Liver (tissue), 3 donors: Measurements from ENCODE around the gene CCNK.
A peak's percentile ranks its signal among the peaks of the same experiment; 100 is the strongest.

ENCODE experiments used
- ATF3 ChIP-seq: IDR thresholded peaks from 2 replicates; pipeline ENCODE4 v1.6.1; 2016; ENCODE audit warnings: antibody characterized with exemption
- CTCF ChIP-seq: fragments of 150-350 bp; IDR thresholded peaks from 2 replicates; pipeline ENCODE4 v1.5.1; 2017; ENCODE audit warnings: improper control_type of control experiment, low read depth, low read length; ENCODE audit not compliant: missing input control
- FOXA1 ChIP-seq: IDR thresholded peaks from 2 replicates; pipeline ENCODE4 v1.6.1; 2016; ENCODE audit warnings: antibody characterized with exemption
- GABPA ChIP-seq, 2 donors: IDR thresholded peaks in 1 of 2; conservative IDR thresholded peaks in 1 of 2; 2 replicates each; pipeline ENCODE4 v1.6.1; 2016; ENCODE audit warnings: antibody characterized with exemption in 2 of 2, mild to moderate bottlenecking in 1 of 2, moderate library complexity in 1 of 2
- MAX ChIP-seq: IDR thresholded peaks from 2 replicates; pipeline ENCODE4 v1.6.1; 2016; ENCODE audit warnings: antibody characterized with exemption
- NR2F2 ChIP-seq: IDR thresholded peaks from 2 replicates; pipeline ENCODE4 v1.6.1; 2016; ENCODE audit warnings: antibody characterized with exemption
- REST ChIP-seq: IDR thresholded peaks from 2 replicates; pipeline ENCODE4 v1.6.1; 2016; ENCODE audit warnings: antibody characterized with exemption, mild to moderate bottlenecking
- YY1 ChIP-seq: IDR thresholded peaks from 2 replicates; pipeline ENCODE4 v1.6.1; 2016; ENCODE audit warnings: antibody characterized with exemption, mild to moderate bottlenecking
- donor health status: healthy.
- donor health status: healthy.

- no peak for TF ChIP-seq CTCF
- no peak for TF ChIP-seq GABPA (IDR thresholded peaks at IDR 0.05 in 1 of 2, conservative IDR thresholded peaks at IDR 0.05 in 1 of 2)
- TF ChIP-seq MAX = no peak
- peak; percentile 43 for TF ChIP-seq NR2F2
- no peak for TF ChIP-seq ATF3
- no peak for TF ChIP-seq FOXA1
- TF ChIP-seq YY1 = no peak
- no peak for TF ChIP-seq REST
Measured at GRCh38 chr14:99506276-99506675, 25.1 kb downstream of the CCNK start.
